GM18858 (cell line): ENCODE measurements around the gene KLF16.
"Not testable (repeated sequence)": the region's sequence is repeated elsewhere in the genome, so short reads cannot be mapped to it uniquely, and the experiment has no call there.

Experiments
- ATAC-seq: cut with Tn5 transposase; IDR thresholded peaks from one replicate; pipeline ENCODE4 v1.9.1; 2021; ENCODE audit not compliant: unreplicated experiment

KLF16 gene

DNA sequence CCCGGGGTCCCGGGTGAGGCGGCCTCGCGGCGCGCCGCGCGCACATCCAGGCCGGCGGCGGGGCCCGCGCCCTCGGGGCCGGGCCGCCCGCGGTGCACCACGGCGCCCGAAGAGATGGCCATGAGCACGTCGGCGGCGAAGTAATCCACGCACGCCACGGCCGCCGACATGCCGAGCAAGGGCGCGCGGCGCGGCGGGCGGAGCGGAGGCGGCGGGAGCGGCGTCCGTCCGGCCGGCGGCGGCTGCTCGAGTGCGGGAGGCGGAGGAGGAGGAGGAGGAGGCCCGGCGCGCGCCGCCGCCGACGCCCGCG lies at the start of gene KLF16:
Gene KLF16 (minus strand): TSS at position 252 of the 310 bp plus-strand sequence. CDS start 82 bp downstream, at position 170.
- peak; percentile 18 for ATAC-seq

DNA sequence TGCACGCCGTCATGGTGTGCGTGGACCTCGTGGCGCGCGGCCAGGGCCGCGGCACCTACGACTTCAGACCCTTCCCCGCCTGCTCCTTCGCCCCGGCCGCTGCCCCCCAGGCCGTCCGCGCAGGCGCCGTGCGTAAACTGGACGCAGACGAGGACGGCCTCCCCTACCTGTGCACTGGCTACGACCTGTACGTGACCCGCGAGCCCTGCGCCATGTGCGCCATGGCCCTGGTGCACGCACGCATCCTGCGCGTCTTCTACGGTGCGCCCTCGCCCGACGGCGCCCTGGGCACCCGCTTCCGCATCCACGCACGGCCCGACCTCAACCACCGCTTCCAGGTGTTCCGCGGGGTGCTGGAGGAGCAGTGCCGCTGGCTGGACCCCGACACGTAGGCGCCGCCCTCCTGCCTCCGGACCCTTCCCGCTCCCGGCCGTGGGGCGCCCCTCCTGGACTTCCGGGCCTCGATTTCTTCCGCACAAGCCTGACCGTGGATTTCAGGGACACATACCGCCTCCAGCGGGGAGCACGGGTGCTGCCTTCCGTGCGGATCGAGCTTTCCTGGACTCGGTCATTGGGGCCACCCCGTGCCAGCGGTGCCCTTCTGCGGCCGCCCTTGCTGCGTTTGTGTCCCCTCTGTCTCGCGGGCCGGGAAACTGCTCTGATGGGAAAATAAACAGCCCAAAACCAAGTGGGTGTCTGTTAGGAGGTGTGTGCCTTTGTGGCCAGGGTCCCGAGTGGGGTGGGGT lies 49.6 kb upstream of the KLF16 start:
- ATAC-seq: no peak

DNA sequence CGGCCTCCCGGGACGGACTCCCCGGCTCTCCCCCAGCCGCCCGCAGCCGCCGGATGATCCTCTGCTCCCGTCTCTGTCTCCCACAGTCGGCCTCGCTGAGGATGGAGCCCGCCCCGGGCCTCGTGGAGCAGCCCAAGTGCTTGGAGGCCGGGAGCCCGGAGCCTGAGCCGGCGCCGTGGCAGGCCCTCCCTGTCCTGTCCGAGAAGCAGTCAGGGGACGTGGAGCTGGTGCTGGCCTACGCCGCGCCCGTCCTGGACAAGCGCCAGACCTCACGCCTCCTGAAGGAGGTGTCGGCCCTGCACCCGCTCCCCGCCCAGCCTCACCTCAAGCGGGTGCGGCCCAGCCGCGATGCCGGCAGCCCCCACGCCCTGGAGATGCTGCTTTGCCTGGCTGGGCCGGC lies 48.6 kb upstream of the KLF16 start:
- no peak for ATAC-seq

DNA sequence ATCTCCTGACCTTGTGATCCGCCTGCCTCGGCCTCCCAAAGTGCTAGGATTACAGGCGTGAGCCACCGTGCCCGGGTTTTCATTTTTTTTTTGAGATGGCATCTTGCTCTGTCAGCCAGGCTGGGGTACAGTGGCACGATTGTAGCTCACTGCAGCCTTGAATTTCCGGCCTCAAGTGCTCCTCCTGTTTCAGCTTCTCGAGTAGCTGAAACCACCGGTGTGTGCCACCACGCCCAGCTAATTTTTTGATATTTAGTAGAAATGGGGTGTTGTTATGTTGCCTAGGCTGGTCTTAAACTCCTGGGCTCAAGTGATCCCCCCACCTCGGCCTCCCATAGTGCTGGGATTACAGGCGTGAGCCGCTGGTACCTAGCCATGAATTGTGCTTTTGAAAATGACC lies 47.7 kb upstream of the KLF16 start:
- no peak for ATAC-seq

DNA sequence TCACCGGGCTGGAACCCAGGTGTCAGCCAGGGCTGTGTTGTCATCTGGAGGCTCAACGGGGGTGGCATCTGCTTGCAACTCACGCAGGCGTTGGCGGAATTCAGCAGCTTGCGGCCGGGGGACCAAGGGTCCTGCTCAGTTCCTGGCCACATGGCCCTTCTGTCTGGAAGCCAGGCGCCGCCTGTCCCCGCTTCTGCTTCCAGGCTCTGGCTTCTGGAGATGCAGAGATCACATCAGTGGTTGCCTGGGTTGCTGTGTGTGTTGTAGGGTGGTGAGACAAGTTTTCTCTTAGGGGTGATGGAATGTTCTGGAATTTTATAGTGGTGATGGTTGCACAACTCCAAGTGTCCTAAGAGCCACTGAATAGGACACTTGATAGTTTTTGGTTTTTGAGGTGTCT lies 46.8 kb upstream of the KLF16 start:
- ATAC-seq: no peak

DNA sequence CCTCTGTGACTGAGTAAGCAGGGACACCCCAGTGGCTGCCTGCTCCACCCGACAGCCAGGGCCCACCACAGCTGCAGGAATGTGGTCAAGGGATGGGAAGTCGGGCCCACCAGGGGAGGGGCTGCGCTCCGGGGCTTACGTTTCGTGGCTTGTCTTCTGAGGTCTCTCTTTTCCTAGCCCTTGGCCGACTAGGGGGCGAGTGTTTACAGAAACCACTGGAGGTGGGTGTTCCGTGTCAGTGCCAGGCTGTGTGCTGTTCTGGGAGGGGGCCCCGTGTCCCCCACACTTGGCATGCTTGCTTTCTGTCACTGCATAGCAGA lies 46.3 kb upstream of the KLF16 start:
- ATAC-seq: no peak

DNA sequence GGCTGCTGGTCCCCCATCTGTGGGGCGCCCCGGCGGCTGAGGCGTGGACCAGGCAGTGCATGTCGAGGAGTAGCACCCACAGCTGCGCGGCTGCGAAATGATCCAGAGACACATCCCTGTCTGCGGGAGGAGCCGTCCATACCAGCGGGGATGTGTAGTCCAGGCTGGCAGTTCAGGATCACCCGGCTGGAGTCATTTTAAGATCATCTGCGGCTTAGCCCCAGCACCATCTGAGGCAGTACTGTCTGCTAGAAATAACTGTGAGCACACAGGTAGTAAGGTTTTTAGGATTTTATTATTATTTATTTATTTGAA lies 44.9 kb upstream of the KLF16 start:
- ATAC-seq: no peak

DNA sequence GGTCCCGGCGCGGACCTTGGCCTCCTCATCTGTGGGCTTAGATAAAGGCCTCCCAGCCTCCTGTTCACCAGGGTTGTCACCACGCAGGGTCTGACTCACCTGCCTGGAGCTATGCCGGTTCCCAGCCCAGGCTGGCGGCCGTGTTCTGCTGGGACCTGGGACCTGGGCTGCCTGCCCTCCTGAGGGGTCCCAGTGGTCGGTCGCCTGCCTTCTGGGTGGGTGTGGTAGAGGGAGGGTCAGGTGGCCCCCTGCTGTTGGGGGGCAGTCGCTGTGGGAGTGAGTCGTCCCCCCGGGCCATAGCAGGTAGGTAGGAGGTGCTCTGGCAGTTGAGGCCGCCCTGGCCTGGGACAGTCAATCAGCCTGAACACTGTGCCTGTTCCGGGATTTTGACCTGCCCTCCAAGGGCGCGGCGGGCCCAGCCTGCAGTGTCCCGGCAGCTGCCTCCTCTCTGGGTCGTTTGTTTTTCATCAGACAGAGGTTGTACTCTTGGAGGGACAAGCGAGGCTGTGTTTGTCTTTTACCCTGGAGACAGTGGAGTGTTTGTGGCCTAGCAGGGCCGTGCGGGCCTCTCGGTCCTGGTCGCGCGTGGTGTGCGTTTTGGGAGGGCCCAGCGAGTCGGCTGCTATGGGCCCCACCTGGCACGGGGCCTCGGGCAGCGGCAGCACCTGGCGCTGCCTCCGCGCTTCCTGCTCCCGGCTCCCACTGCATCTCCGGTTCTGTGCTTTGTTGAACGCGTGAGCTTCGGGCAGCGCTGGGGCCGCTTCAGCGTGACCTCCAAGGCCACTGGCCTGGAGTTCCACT lies 44.4 kb upstream of the KLF16 start:
- ATAC-seq: no peak

DNA sequence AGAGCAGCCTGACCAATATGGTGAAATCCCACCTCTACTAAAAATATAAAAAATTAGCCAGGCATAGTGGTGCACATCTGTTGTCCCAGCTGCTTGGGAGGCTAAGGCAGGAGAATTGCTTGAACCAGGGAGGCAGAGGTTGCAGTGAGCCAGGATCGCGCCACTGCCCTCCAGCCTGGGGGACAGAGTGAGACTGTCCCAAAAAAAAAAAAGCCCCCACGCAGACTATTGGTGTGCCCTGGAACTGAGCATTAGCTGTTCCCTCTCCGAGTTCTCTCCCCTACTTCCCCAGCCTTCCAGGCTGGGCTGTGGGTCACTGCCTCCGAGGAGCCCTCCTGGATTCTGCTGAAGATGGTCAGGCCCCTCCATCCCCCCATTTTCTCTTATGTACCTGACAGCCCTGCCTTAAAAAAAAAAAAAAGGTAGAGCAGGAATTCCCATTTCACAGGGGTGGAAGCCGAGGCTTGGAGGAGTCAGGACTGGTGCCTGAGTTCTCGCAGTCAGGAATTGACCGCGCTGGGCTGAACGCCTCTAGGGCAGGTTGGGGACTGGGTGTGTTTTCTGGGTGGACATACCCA lies 43.7 kb upstream of the KLF16 start:
- no peak for ATAC-seq

DNA sequence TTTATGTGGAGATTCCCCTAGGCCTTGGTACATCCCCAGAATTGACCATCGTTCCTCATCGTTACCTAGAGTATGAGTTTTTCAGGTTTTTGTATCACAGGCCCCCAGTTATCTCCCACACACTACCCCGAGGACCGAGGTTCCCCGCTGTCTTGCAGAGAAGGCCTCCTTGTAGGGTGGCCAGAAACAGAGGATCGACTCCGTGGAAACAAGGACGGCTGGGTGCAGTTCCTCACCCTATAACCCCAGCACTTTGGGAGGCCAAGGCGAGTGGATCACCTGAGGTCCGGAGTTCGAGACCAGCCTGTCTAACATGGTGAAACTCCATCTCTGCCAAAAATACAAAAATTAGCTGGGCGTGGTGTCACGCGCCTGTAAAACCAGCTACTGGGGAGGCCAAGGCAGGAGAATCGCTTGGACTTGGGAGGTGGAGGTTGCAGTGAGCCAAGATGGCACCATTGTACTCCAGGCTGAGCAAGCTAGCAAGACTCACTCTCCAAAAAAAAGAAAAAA lies 42.5 kb upstream of the KLF16 start:
- ATAC-seq: no peak

DNA sequence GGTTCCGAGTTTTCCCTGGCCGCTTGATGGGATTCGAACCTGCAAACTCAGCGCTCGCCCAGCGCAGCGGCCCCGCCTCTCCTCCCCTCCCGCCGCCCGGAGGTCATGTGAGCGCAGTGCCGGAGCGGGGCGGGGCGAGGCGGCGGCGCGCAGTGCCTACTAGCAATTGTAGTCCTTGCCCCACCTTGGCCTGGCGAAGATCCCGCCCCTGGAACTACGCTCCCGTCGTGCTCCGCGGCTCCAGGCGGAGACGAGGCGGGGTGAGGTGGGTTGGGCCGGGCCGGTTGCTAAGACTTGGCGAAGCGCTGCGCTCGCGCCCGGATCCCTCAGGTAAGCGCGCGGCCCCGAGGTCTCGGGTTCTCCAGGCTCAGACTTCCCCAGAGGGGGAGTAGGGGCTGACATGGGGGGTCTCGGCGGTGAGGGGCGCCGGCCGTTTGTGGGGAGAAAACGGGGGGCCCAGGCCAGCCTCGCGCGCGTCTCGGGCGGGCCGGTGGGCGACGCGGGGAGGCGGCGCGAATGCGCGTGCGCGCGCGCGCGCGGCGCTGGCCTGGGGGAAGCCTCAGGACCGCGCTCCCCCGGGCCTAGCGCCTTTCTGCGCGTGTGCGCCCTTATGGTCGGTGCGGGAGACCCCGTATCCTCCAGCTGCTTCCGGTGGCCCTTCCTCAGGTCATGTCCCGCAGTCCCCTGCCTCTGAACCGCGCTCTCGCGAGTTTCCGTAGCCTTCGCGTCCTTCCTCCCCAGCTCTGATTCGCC lies 41.9 kb upstream of the KLF16 start, which contains the start of the genes ADAT3 and SCAMP4:
Gene ADAT3 (plus strand): TSS at position 290 of the 753 bp plus-strand sequence. CDS start 6,649 bp downstream, outside the sequence.
Gene SCAMP4 (plus strand): TSS at position 290 of the 753 bp plus-strand sequence. CDS start 9,621 bp downstream, outside the sequence.
- ATAC-seq: peak; percentile 54

DNA sequence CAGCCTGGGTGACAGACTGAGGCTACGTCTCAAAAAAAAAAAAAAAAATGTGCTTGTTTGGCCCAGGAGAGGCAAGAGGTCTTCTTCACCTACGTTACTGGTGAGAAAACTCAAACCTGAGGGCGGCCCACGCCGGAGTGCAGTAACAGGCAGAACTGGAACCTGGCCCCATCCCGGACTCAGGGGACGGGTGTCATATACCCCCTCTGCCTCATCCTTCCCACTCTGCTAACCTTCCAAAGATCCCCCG lies 41.4 kb upstream of the KLF16 start:
- ATAC-seq: no peak

DNA sequence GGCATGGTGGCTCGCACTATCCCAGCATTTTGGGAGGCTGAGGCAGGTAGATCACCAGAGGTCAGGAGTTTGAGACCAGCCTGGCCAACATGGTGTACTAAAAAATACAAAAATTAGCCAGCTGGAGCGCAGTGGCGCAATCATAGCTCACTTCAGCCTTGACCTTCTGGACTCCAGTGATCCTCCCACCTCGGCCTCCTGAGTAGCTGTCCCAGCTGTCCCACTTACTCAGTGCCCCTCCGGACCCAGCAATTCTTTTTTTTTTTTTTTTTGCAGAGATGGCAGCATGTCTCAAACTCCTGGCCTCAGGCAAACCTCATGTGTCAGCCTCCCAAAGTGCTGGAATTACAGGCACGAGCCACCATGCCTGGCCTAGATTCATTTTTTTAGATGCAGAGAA lies 39.5 kb upstream of the KLF16 start:
- no peak for ATAC-seq

DNA sequence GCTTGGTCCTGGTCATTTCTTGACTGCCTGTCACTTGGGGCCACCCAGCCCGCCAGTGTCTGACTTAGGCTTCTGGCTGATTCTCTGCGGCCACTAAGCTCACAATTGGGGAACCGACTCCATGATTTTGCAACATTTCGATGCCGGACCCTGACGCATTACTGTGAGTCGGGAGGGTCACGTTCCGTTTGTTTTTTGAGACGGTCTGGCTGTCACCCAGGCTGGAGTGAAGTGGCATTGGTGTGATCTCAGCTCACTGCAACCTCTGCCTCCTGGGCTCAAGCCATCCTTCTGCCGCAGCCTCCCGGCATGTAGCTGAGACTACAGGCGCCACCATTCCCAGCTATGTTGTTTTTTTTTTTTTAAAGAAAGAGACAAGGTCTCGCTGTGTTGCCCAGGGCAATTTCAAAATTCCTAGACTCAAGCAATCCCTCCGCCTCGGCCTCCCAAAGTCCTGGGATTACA lies 38.6 kb upstream of the KLF16 start:
- no peak for ATAC-seq

DNA sequence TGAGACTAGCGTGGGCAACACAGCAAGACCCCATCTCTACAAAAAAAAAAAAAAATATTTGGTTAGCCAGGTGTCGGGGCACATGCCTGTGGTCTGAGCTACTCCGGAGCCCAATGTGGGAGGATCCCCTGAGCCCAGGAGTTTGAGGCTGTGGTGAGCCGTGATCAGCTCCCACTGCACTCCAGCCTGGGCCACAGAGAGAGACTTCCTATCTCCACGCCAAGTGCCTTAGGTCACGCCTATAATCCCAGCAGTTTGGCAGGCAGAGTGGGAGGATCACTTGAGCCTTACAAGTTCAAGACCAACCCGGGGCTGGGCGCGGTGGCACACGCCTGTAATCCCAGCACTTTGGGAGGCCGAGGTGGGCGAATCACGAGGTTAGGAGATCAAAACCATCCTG lies 33.1 kb upstream of the KLF16 start:
- ATAC-seq: no peak

DNA sequence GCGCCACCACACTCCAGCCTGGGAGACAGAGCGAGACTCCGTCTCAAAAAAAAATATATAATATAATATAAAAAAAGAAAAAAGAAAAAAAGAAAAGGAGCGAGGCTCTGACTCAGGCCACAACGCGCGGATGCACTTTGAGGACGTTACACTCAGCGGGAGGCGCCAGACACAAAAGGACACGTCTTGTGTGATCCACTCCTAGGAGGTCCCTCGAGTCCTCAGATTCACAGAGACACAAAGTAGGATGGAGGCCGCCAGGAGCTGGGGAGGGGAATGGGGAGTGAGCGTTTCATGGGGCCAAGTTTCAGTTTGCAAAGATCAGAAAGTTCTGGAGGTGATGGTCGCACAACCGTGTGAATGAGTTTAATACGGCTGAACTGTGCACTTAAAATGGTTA lies 30.4 kb upstream of the KLF16 start:
- ATAC-seq: no peak

DNA sequence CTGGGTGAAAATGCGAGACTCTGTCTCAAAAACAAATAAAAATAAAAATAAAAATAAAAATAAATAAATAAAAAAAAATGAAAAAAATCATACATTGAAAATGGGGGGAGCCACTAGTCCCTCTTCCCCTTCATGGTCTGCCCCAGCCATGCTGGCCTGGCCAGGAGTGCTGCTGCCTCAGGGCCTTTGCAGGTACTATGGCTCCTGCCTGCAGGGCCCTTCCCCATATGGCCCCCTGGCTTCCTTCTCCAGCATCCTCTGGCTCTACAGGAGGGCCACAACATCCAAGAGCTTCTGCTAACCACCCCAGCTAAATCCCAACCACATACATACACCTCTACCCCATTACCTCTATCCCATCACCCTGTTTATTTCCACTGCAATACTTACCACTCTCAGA lies 26.5 kb upstream of the KLF16 start:
- no peak for ATAC-seq

DNA sequence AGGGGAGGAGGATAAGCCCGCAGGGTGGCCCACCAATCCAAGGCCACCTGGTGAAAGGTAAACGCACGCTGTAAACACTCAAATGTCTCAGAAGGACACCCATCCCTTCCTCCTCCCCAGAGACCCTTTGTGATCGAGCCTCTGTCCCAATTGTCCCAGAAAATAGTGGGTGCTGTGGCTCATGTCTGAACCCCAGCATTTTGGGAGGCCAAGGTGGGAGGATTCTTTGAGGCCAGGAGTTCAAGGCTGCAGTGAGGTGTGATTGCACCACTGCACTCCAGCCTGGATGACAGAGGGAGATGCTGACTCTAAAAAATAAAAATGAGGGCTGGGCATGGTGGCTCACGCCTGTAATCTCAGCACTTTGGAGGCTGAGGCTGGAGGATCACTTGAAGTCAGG lies 25.0 kb upstream of the KLF16 start:
- no peak for ATAC-seq

DNA sequence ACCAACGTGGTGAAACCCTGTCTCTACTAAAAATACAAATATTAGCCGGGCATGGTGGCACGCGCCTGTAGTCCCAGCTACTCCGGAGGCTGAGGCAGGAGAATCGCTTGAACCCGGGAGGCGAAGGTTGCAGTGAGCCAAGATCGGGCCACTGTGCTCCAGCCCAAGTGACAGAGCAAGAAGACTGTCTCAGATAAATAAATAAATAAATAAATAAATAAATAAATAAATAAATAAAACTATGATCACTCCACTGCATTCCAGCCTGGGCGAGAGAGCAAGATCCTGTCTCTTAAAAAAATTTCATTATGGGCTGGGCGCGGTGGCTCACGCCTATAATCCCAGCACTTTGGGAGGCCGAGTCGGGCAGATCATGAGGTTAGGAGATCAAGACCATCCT lies 23.0 kb upstream of the KLF16 start:
- not testable (repeated sequence) for ATAC-seq

DNA sequence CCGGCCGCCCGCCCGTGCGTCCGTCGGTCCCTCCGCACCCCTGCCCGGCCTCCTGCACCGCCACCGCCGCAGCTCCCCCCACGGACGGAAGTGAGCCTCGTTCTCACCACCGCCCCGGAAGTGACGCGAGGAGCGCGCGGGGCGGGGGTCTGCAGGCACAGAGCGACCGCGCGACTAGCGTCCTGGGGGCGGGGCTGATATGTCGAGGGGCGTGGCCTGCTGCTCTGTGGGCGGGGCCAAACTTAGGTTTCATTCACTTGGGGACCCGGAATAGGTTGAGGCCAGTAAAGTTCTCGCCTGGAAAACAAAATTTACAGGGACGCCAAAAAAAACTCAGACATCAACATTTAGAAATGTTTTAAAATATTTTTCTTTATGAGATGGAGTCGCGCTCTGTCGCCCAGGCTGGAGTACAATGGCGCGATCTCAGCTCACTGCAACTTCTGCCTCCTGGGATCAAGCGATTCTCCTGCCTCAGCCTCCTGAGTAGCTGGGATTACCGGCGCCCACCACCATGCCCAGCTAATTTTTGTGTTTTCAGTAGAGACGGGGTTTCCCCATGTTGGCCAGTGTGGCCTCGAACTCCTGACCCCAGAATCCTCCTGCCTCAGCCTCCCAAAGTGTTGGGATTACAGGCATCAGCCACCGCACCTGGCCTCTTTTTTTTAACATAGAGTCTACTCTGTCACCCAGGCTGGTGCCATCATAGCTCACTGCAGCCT lies 22.2 kb upstream of the KLF16 start, which contains the start of gene ABHD17A:
Gene ABHD17A (minus strand): TSS at position 99 of the 722 bp plus-strand sequence. CDS start 3,930 bp downstream, outside the sequence.
- ATAC-seq: not testable (repeated sequence)
